Loucy (cell line): ENCODE measurements around the gene PALLD.

Experiments
- EZH2phosphoT487 ChIP-seq: fragments of 200-600 bp; IDR thresholded peaks from 2 replicates; pipeline ENCODE4 v1.6.1; 2018; ENCODE audit warnings: antibody characterized with exemption, mild to moderate bottlenecking, moderate library complexity, borderline replicate concordance
- TF ChIP-seq, protein P1 (sequence below): fragments of 200-600 bp; sonication (generic); conservative IDR thresholded peaks from 2 replicates; pipeline ENCODE4 v1.5.1; 2014; ENCODE audit warnings: mild to moderate bottlenecking, antibody characterized with exemption, low read length

DNA sequence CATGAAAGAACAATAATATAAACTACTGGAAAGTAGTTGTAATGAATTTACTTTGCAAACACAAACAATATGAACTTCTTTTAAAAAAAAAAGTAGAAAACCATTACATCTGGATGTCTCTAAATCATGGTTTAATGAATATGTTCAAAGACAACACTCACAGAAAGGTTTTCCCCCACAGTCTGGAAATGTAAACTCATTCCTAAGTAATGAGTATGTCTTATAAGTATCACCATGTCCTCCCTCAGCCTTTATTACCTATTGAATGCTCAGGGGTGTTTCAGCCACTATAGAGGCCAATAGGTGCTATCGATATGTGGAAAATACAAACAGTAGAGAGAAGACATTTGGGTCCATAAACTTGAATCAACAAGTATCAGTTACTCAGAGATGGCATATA, 186.7 kb downstream of the PALLD start:
- TF ChIP-seq, protein P1, sequence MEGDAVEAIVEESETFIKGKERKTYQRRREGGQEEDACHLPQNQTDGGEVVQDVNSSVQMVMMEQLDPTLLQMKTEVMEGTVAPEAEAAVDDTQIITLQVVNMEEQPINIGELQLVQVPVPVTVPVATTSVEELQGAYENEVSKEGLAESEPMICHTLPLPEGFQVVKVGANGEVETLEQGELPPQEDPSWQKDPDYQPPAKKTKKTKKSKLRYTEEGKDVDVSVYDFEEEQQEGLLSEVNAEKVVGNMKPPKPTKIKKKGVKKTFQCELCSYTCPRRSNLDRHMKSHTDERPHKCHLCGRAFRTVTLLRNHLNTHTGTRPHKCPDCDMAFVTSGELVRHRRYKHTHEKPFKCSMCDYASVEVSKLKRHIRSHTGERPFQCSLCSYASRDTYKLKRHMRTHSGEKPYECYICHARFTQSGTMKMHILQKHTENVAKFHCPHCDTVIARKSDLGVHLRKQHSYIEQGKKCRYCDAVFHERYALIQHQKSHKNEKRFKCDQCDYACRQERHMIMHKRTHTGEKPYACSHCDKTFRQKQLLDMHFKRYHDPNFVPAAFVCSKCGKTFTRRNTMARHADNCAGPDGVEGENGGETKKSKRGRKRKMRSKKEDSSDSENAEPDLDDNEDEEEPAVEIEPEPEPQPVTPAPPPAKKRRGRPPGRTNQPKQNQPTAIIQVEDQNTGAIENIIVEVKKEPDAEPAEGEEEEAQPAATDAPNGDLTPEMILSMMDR = no peak
- no peak for TF ChIP-seq EZH2phosphoT487
